ENCODE results near the gene NR1D1.

- TF ChIP-seq CTCF (IDR thresholded peaks at IDR 0.05) (no peak), POLR2A (IDR thresholded peaks at IDR 0.05) (no peak)
Observed at GRCh38 chr17:40076591-40076990, 23.8 kb downstream of the NR1D1 start.

Data from upper lobe of left lung (tissue), 4 donors.